Stimulated activated CD8-positive, alpha-beta memory T cell treated with anti-CD3 and anti-CD28 coated beads, Interleukin-7, amount 100 ng/mL, for 48 hours (primary cell): ENCODE data around the gene TET3.
"Not testable (repeated sequence)": the region's sequence is repeated elsewhere in the genome, so short reads cannot be mapped to it uniquely, and the experiment has no call there.

Experiments used
- DNase-seq, 2 donors: peaks; one replicate each; pipeline ENCODE4 v3.0.0-alpha.2; 2020; ENCODE audit warnings: low read depth in 1 of 2; ENCODE audit errors: extremely low read depth in 1 of 2

The TET3 gene

GRCh38 chr2:73984203-73984921 is at the start of gene TET3:
Gene TET3 (plus strand): TSS chr2:73984910. CDS start chr2:73986404, 1,494 bp downstream.
- no peak for DNase-seq

- DNase-seq: no peak
These were observed 49.1 kb upstream of the TET3 start for GRCh38 chr2:73935641-73936040.

GRCh38 chr2:73937103-73937885 is 47.4 kb upstream of the TET3 start:
- DNase-seq: no peak

GRCh38 chr2:73937899-73938298 is 46.8 kb upstream of the TET3 start:
- DNase-seq: no peak

- no peak for DNase-seq
These were observed 45.9 kb upstream of the TET3 start for GRCh38 chr2:73938718-73939352.

- DNase-seq: no peak
These were observed 45.3 kb upstream of the TET3 start for GRCh38 chr2:73939419-73939818.

- DNase-seq: not testable (repeated sequence)
These were observed 44.6 kb upstream of the TET3 start for GRCh38 chr2:73940066-73940465.

- DNase-seq: no peak
These were observed 42.0 kb upstream of the TET3 start for GRCh38 chr2:73942664-73943063.

GRCh38 chr2:73944714-73945113 is 40.0 kb upstream of the TET3 start:
- peak in 1 of 2 donors; percentile 43 for DNase-seq

- no peak for DNase-seq
These were observed 38.5 kb upstream of the TET3 start for GRCh38 chr2:73946215-73946614.

- no peak for DNase-seq
These were observed 38.0 kb upstream of the TET3 start for GRCh38 chr2:73946666-73947065.

- DNase-seq: no peak
These were observed 37.2 kb upstream of the TET3 start for GRCh38 chr2:73947412-73948018.

GRCh38 chr2:73949802-73950201 is 34.9 kb upstream of the TET3 start:
- DNase-seq: no peak

GRCh38 chr2:73952499-73953446 is 31.9 kb upstream of the TET3 start:
- DNase-seq: no peak

GRCh38 chr2:73956218-73956865 is 28.4 kb upstream of the TET3 start:
- no peak for DNase-seq

- no peak for DNase-seq
These were observed 23.4 kb upstream of the TET3 start for GRCh38 chr2:73961274-73961673.

GRCh38 chr2:73961823-73962615 is 22.7 kb upstream of the TET3 start:
- DNase-seq: no peak

GRCh38 chr2:73962798-73963197 is 21.9 kb upstream of the TET3 start:
- no peak for DNase-seq
